HCEC 1CT (cell line): ENCODE data around the gene DNTT.

Experiments
- DNase-seq: peaks from one replicate; pipeline ENCODE4 v3.0.0-alpha.2; 2017

The DNTT gene

DNA sequence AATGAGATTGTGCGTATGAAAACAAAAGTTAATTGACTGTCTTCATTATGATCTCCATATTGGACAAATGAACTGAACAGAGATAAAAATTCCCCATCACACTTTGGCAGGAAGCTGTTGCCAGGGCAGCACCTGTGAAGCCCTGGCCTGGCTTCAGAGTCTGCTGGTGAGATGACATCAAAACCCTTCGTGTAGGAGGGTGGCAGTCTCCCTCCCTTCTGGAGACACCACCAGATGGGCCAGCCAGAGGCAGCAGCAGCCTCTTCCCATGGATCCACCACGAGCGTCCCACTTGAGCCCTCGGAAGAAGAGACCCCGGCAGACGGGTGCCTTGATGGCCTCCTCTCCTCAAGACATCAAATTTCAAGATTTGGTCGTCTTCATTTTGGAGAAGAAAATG lies at the start of gene DNTT:
Gene DNTT, plus strand, starts transcription at position 205 of the 400 bp plus-strand sequence. Its CDS starts 64 bp downstream, at position 269.
- no peak for DNase-seq

DNA sequence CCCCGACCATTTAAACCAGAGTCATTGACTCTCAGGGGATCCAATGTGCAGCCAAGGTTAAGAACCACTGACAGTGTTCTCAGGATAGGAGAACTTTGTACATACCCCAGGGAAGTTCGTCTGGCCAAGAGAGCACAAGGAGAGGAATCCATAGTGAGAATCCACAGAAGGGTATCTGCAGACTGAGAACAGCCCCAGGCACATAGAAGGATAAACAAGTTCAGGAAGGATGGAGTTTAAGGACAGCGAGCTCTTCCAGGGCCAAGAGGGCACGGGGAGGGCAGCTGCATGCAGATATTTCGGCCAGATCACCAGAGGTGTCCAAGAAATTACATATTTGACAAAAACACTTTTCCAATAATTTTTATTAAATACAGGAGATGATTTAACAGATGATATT lies 49.3 kb upstream of the DNTT start:
- DNase-seq = no peak

DNA sequence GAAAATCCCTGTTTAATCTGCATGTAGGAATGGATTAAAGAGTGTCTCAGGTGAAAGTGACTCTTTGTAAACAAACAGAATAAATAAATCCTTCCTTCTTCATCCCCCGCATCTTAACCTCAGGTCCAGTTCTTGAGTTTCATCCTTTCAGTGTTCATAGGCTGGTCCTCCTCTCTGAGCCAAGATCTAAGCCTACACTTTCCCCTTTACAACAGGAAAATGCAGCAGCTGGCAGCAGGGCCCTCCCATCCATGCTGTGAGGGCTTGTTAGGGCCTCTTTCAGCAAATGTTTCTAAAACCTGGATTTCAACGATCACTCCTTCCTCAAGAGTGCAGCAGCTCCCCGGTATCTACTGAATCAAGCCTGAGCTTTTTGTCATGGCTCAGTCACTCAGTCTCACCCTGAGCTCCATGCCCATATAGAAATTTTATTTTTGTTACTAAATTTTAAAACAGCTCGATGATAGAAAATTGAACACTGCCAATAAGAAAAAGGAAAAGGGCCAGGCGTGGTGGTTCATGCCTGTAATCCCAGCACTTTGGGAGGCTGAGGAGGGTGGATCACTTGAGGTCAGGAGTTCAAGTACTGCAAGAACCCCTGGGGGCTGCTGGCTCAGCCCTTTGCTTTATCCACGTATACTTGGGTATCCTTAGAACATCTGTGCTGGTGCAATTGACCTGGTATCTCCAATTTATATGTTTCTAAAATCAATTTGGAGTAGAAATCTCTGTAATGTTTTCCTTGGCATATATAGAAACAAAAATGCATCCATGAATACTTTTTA lies 48.5 kb upstream of the DNTT start:
- no peak for DNase-seq

DNA sequence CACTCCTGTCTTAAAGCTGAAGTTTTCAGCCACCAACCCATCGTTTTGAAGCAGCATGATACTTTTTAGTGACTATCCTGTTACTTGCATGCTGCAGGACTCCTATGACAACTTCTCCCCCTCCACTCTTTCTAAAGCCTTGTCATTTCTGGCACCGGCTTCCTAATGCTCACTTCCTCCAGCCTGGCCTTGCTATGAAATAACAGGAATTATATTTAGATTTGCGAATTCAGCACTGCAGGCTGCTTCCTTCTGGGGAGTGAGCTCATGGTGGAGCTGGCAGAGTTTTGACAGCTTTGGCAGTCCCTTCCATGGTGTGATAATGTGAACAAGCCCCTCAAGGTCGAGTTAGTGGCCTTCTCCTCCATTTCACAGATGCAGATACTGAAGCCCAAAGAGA lies 46.3 kb upstream of the DNTT start:
- no peak for DNase-seq

GRCh38 chr10:96259150-96259549 lies 45.1 kb upstream of the DNTT start:
- no peak for DNase-seq

DNA sequence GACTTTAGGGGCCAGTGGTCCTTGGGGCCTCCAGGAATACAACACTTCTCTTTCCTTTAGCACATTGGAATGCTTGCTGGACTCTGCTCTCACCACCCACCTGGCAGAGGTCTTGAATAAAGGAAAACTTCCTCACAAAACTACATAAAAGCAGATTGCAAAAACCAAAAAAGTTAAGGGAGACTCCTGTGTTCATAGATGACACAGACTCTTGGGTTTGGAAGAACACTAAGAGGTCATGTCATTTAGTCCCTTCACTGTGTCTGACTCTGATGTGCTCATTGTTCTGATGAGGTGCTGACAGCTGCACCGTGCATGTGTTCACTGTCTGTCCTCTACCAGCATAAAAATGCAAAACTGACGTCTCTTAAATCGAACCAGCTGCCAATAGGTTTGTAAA lies 44.2 kb upstream of the DNTT start:
- DNase-seq = no peak

- no peak for DNase-seq
Observed at GRCh38 chr10:96261132-96261531, 43.1 kb upstream of the DNTT start.

- DNase-seq = no peak
Observed at GRCh38 chr10:96261930-96262329, 42.3 kb upstream of the DNTT start.

DNA sequence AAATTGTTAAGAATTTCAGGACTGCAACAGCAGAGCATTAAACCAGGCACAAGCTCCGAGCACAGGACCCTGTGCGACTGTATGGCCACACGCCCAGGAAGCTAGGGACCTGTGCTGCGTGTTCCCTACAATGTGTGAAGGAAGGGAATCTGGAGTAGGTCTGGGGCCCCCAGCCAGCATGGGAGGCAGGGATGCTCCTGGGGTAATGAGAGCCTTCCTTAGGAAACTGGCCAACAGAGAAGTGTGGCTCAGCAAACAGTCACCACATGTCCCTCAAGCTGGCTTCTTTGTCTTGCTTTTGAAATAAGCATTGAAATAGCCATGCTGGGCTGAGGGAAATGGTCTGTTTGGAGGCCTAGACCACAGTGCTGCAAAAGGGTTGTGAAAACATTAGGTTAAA lies 41.1 kb upstream of the DNTT start:
- no peak for DNase-seq

GRCh38 chr10:96263669-96264068 lies 40.6 kb upstream of the DNTT start:
- no peak for DNase-seq

DNA sequence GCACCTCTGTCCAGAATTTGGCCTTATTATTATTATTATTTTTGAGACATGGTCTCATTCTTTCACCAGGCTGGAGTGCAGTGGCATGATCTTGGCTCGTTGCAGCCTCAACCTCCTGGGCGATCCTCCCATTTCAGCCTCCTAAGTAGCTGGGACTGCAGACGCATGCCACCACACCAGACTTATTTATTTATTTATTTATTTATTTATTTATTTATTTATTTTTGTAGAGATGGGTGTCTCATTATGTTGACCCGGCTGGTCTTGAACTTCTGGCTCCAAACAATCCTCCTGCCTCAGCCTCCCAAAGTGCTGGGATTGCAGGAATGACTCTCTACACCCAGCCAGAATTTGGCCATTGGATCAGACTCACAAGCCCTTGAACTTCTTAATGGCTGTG lies 39.3 kb upstream of the DNTT start:
- DNase-seq = no peak

GRCh38 chr10:96266118-96266770 lies 38.0 kb upstream of the DNTT start:
- DNase-seq = no peak

DNA sequence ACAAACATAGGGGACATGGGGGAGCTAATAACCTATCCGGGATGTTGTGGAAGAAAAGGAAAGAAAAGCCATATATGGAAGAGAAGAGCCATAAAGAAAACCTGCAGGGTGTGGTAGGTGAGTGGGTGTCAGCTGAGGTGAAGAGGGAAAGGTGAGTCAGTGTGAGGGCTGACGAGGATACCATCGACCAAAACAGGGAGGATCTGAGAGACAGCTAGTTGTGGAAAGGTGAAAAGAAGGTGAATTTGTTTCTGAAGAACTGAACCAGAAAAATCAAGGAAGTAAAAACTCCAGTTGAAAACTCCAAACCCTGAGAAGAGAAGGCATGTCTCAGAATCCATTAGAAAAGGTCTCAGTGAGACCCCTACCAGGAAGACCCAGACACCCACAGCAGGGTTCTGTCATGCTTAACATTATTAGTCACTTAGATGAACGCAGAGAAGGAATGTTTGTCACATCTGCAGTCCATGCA lies 37.0 kb upstream of the DNTT start:
- DNase-seq = no peak

DNA sequence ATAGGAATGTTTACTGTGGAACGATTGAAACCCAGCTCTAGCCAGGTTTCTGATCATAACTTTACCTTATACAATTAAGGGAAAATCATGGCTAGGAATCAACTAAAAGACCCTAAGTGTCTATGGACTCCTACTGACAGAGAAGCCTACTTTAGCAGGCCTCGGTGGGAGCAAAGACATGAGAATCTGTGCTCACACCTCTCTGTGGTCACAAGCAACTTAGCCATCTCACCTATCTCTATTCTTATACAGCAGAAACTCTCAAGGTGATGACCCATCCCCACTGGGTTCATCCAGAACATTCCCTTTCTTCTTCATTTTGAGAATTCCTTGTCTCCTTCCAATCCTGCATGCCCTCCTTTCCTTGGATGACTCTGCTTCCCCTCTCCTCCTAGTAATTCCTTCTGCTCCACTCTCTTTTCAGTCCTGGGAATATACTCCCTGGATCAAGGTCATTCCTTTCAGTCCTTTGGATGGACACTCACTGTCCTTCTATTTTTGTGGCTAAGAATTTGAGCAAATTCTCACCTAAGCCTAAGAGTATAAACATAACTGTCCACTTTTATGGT lies 35.8 kb upstream of the DNTT start:
- DNase-seq = no peak

GRCh38 chr10:96269438-96270300 lies 34.6 kb upstream of the DNTT start:
- no peak for DNase-seq

GRCh38 chr10:96270571-96270970 lies 33.7 kb upstream of the DNTT start:
- no peak for DNase-seq

DNA sequence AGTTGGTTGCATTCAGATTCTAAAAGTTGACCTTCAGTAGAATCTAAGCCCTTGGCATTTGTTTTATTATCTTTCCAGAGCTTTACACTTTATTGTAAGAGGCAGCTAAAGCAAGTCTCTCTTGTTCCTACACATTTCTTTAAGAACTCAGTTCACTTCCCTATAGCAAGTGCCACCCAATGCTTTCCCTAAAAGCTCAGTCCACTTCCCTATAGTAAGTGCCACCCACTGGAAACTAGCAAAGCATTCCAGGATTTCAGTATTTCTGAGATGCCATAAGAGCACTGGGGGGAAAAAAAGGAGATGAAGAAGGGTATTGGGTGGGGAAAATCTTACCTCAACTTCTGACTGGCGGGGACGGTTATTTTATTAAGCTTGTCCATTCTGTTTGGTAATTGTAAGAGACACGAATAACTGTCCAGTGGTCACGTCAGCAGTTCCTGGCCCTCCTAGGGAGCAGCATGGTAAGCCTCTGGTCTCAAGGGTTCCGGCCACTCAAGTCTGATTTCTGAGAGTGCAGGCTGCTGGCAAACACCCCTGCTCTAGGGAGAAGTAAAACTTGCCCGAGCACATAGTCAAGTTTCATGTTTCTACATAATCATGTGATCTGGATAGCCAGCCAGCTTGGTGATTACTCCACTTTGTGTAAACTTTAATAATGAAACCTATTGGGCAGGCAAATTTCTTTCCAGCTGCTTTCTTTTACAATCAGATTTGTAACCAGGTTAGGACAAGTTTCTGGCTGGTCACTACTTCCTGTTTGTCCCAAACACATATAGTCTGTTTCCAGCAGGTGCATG lies 33.0 kb upstream of the DNTT start, which contains the start of gene BLNK:
Gene BLNK, minus strand, starts transcription at position 554 of the 800 bp plus-strand sequence. Its CDS starts 171 bp downstream, at position 383.
- no peak for DNase-seq

DNA sequence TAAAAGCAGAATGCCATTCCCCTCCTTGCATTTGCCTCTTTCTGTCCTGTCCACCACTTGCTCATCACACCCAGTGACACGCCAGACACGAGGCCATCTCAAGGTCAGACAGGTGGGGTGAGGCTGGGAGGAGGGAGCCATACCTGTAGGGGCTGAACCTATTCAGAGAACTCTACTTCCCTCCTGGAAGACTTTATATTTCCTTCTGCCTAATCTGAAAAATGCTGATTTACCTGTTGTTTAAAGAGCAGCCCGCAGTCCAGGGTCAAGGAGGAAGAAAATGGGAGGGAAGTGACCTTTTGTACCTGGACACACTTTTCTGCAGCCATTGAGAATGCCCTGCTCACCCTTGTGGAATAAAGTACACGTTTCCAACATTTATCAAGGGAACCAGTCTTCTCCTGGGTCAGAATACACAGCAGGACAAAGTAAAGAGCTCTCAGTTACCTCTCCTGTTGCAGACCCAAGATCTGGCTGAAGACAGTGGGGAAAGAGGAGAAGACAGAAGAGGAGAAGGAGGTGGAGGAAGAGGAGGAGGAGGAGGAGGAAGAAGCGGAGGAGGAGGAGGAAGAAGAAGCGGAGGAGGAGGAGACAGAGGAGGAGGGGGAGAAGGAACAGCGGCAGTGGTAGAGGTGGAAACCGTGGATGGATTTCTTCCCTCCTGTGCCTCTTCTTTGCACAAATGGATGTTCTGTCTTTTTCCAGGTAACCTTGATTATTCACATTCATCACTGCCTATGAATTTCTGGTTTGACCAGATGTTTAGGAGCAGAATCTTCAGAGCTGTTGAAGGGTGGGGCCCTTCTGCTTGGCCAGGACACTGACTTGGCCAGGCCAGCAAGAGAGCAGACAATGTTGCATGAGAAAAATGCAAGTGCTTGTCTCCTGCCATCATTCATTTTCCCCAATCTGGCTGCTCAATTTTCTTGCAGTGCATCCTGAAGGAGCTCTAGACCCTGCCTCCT lies 31.6 kb upstream of the DNTT start:
- DNase-seq = no peak

DNA sequence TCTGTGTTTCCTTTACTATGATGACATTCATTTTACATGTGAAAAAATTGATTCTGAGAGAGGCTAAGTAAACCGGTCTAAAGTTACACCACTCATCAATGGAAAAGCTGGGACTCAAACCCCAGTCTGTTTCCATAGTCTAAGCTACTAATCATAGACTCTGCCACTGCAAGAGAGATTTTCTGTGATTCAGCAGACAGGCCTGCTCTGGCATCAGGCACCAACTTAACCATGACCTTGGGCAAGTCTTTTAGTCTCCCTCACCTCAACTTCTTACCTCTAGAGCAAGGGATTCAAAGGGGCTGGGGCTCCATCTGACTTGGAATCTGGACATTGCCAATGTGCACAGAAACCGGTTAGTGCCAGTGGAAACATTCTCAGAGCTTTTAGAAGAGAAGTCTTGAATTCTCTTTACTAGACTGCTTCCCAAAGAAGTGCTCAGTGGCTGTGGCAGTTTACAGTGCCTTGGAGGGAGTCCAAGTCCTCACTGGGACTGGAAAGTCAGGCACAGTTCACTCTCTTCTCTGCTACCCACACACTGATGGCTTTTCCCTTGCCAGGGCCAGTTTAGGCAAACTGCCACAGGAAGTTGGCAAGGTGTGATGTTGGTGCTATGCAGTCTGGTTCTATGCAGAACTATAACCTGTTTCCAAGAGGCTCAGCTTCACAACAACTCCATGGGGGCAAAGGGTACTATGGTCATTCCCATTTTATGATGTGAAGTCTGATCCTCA lies 28.4 kb upstream of the DNTT start:
- DNase-seq = no peak

DNA sequence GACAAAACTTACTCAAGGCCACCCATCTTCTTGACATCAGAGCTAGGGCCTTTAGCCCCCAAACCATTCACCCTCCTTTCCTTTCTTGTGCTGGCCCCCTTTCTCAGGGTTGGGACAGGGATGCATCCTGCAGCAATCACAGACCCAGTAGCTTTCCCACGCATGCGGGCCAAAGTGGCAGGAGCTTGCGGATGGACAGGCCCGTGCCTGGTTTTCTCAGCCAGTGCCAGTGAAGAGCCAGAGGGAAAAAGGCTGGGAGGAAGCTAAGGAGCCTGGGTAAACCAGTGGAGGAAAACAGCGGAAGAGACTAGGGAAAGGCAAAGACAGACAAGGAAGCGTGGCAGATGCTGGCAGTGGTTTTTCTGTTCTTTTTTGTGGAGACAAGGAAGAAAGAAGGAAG lies 27.8 kb upstream of the DNTT start:
- no peak for DNase-seq
